ENCODE measurements around the gene GSK3B. TPM values are rescaled to one million over a fixed set of nuclear protein-coding genes. Genes with fewer than 3 reads are reported as not detected.

GSK3B gene
- total and polyA plus RNA-seq, 2 donors (not counting 3 experiments of a cell fraction or from before 2014, with no cell fraction given) = 22.1 to 50.1 TPM

DNA sequence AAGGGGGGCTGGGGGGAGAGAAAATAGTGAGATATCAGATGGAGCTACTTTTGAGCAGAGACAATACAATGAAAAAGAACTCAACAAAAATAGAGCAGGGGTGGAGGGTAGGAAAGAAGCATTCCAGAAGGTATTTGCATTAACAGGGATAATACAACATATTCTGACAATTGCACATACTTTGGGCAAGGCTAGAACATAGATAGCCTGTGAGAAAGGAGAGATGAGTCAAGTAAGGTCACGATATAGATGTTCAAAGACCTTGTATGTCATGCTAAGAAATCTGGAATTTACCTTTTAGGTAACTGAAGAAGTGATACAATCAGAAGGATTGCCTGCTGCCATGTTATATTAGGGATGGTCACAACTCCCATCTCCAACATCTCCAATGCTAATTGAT lies 155.2 kb downstream of the GSK3B start:
- Histone ChIP-seq H3K4me3 (replicated peaks in 1 of 3; ENCODE audit: insufficient read depth in 1 of 3, low read depth in 1 of 3, low read length in 3 of 3) (no peak overlapping the region), H3K9me1 (replicated peaks; ENCODE audit: control insufficient read depth, extremely low read depth, insufficient read depth, low read length) (no peaks in the 10 kb centered on the region), H3K79me2 (ENCODE audit: control insufficient read depth, insufficient read depth, low read length) (peaks cover 55% of the 10 kb centered on the region), H3K4me1 (ENCODE audit: control insufficient read depth, extremely low read depth, insufficient read depth, low read length) (no peaks in the 10 kb centered on the region), H3K27me3 (ENCODE audit: control insufficient read depth in 2 of 2, insufficient read depth in 2 of 2, low read length in 2 of 2) (no peaks in the 10 kb centered on the region), H2AFZ (ENCODE audit: low read depth, low read length) (no peak overlapping the region), H3K4me2 (ENCODE audit: insufficient read depth, low read length) (no peak overlapping the region), H3K27ac (ENCODE audit: insufficient read depth, low read depth, low read length) (no peak overlapping the region), H3K9ac (replicated peaks; ENCODE audit: extremely low read depth, insufficient read depth, low read length) (no peak overlapping the region), H4K20me1 (replicated peaks; ENCODE audit: control insufficient read depth, extremely low read depth, insufficient read depth, low read length) (peaks cover 8% of the 10 kb centered on the region), H3K9me3 (replicated peaks; ENCODE audit: control insufficient read depth, insufficient read depth, low read length) (no peaks in the 10 kb centered on the region), H3K36me3 (ENCODE audit: control insufficient read depth in 2 of 2, extremely low read depth in 1 of 2, insufficient read depth in 2 of 2, low read length in 2 of 2) (no peaks in the 10 kb centered on the region)
- TF ChIP-seq POLR2AphosphoS5 (IDR thresholded peaks at IDR 0.05; ENCODE audit: insufficient read depth, low read depth, low read length) (no peak), POLR2A (IDR thresholded peaks at IDR 0.05; ENCODE audit: low read depth, low read length) (no peak), FOS (IDR thresholded peaks at IDR 0.05; ENCODE audit: borderline replicate concordance, insufficient read depth, low read length) (no peak), GATA2 (IDR thresholded peaks at IDR 0.05; ENCODE audit: insufficient read depth, insufficient read length, low read depth, low read length) (no peak), MYC (IDR thresholded peaks at IDR 0.05; ENCODE audit: low read depth, low read length) (no peak), EZH2 (IDR thresholded peaks at IDR 0.05; ENCODE audit: borderline replicate concordance, low read depth, low read length, severe bottlenecking) (no peak), JUN (IDR thresholded peaks at IDR 0.05; ENCODE audit: borderline replicate concordance, insufficient read depth, insufficient read length, low read depth) (no peak)
- TF ChIP-seq, protein P1, sequence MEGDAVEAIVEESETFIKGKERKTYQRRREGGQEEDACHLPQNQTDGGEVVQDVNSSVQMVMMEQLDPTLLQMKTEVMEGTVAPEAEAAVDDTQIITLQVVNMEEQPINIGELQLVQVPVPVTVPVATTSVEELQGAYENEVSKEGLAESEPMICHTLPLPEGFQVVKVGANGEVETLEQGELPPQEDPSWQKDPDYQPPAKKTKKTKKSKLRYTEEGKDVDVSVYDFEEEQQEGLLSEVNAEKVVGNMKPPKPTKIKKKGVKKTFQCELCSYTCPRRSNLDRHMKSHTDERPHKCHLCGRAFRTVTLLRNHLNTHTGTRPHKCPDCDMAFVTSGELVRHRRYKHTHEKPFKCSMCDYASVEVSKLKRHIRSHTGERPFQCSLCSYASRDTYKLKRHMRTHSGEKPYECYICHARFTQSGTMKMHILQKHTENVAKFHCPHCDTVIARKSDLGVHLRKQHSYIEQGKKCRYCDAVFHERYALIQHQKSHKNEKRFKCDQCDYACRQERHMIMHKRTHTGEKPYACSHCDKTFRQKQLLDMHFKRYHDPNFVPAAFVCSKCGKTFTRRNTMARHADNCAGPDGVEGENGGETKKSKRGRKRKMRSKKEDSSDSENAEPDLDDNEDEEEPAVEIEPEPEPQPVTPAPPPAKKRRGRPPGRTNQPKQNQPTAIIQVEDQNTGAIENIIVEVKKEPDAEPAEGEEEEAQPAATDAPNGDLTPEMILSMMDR (IDR thresholded peaks at IDR 0.05; ENCODE audit: extremely low read depth in 1 of 2, insufficient read depth in 1 of 2, low read depth in 1 of 2, low read length in 2 of 2) = no peak
- TF ChIP-seq, protein P2, sequence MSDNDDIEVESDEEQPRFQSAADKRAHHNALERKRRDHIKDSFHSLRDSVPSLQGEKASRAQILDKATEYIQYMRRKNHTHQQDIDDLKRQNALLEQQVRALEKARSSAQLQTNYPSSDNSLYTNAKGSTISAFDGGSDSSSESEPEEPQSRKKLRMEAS (IDR thresholded peaks at IDR 0.05; ENCODE audit: insufficient read depth, insufficient read length) = no peak
- ChIA-PET POLR2A (interaction anchor here (0.7 kb wide), 1 partner anchor 14 kb away, joined by 3 read pairs; no protein-coding TSS in a partner anchor), CTCF (interaction anchor here (0.7 to 1.3 kb wide), 2 partner anchors 12 to 21 kb away, joined by 3 to 5 read pairs; no protein-coding TSS in a partner anchor)
- intact Hi-C loops (cut with micrococcal nuclease) (no loop called here), dilution Hi-C loops (cut with MboI; ENCODE audit: extremely low pct_ligation_motif_present, low sequenced_read_pairs) (no loop called here)
- no TSS peak for BruUV-seq (replicated peaks)
- no peak for DNase-seq (ENCODE audit: low read depth, low spot score)
- FAIRE-seq = no peak
